ENCODE results near the gene UBL4B.

GRCh38 chr1:110062612-110063011, 49.6 kb upstream of the UBL4B start:
- TF ChIP-seq POLR2AphosphoS5 (IDR thresholded peaks at IDR 0.05) (no peak), POLR2A (IDR thresholded peaks at IDR 0.05) (no peak)

Data from gastroesophageal sphincter (tissue), 2 donors.